ENCODE results near the gene SASH1. TPM values are rescaled to one million over a fixed set of nuclear protein-coding genes. Genes with fewer than 3 reads are reported as not detected.

Gene SASH1
- total RNA-seq, 1 experiment from 2014 or later, result 33.8 TPM

GRCh38 chr6:148436466-148436865 is 93.8 kb downstream of the SASH1 start:
- DNase-seq, result no peak
- no peak overlapping the region for H3K4me3 ChIP-seq
- no peaks in the 10 kb centered on the region for H3K36me3 ChIP-seq
- H3K27me3 ChIP-seq, result no peaks in the 10 kb centered on the region
- no peak overlapping the region for H3K27ac ChIP-seq
- no peaks in the 10 kb centered on the region for H3K9me3 ChIP-seq (replicated peaks)
- H3K4me1 ChIP-seq, result peaks cover 3% of the 10 kb centered on the region

- no peak overlapping the region for H3K4me3 ChIP-seq
- DNase-seq, result no peak
- no peaks in the 10 kb centered on the region for H3K27me3 ChIP-seq
- H3K27ac ChIP-seq, result no peak overlapping the region
- peaks cover 16% of the 10 kb centered on the region for H3K4me1 ChIP-seq
- no peaks in the 10 kb centered on the region for H3K9me3 ChIP-seq (replicated peaks)
- no peaks in the 10 kb centered on the region for H3K36me3 ChIP-seq
Observed at GRCh38 chr6:148438632-148439031, 96.0 kb downstream of the SASH1 start.

GRCh38 chr6:148440016-148440415 is 97.4 kb downstream of the SASH1 start:
- DNase-seq, result peak; percentile 31 to 64
- H3K4me1 ChIP-seq, result peaks cover 18% of the 10 kb centered on the region
- peak overlapping the region; percentile 75; the same call in 1 of the 2 replicates for H3K27ac ChIP-seq
- H3K36me3 ChIP-seq, result no peaks in the 10 kb centered on the region
- H3K4me3 ChIP-seq, result peak overlapping the region; percentile 47
- H3K9me3 ChIP-seq (replicated peaks), result no peaks in the 10 kb centered on the region
- H3K27me3 ChIP-seq, result no peaks in the 10 kb centered on the region

GRCh38 chr6:148440877-148441453 is 98.3 kb downstream of the SASH1 start:
- peak overlapping the region; percentile 75 for H3K27ac ChIP-seq
- H3K4me1 ChIP-seq, result peaks cover 26% of the 10 kb centered on the region
- no peaks in the 10 kb centered on the region for H3K9me3 ChIP-seq (replicated peaks)
- no peaks in the 10 kb centered on the region for H3K36me3 ChIP-seq
- peak; percentile 85 to 87 for DNase-seq
- H3K4me3 ChIP-seq, result peak overlapping the region; percentile 47
- H3K27me3 ChIP-seq, result no peaks in the 10 kb centered on the region

- no peak for DNase-seq
- H3K27ac ChIP-seq, result peak overlapping the region; percentile 75
- peak overlapping the region; percentile 47 for H3K4me3 ChIP-seq
- no peaks in the 10 kb centered on the region for H3K27me3 ChIP-seq
- H3K4me1 ChIP-seq, result peaks cover 30% of the 10 kb centered on the region
- H3K9me3 ChIP-seq (replicated peaks), result no peaks in the 10 kb centered on the region
- H3K36me3 ChIP-seq, result no peaks in the 10 kb centered on the region
Observed at GRCh38 chr6:148441454-148441911, 98.8 kb downstream of the SASH1 start.

- Histone ChIP-seq H3K4me3 (no peak overlapping the region), H3K9me3 (replicated peaks) (no peaks in the 10 kb centered on the region), H3K27ac (no peak overlapping the region), H3K36me3 (no peaks in the 10 kb centered on the region), H3K4me1 (peaks cover 30% of the 10 kb centered on the region), H3K27me3 (no peaks in the 10 kb centered on the region)
- no peak for DNase-seq
Observed at GRCh38 chr6:148443798-148444560, 101.3 kb downstream of the SASH1 start.

- Histone ChIP-seq H3K27ac (peak overlapping the region; percentile 48), H3K36me3 (no peaks in the 10 kb centered on the region), H3K4me3 (no peak overlapping the region), H3K27me3 (no peaks in the 10 kb centered on the region), H3K4me1 (peaks cover 30% of the 10 kb centered on the region), H3K9me3 (replicated peaks) (no peaks in the 10 kb centered on the region)
- DNase-seq, result no peak
Observed at GRCh38 chr6:148445116-148445515, 102.5 kb downstream of the SASH1 start.

GRCh38 chr6:148445620-148446019 is 103.0 kb downstream of the SASH1 start:
- peak; percentile 64 to 68 for DNase-seq
- peak overlapping the region; percentile 48 for H3K27ac ChIP-seq
- no peaks in the 10 kb centered on the region for H3K9me3 ChIP-seq (replicated peaks)
- no peaks in the 10 kb centered on the region for H3K36me3 ChIP-seq
- H3K27me3 ChIP-seq, result no peaks in the 10 kb centered on the region
- peaks cover 30% of the 10 kb centered on the region for H3K4me1 ChIP-seq
- no peak overlapping the region for H3K4me3 ChIP-seq

GRCh38 chr6:148446681-148447080 is 104.0 kb downstream of the SASH1 start:
- H3K27me3 ChIP-seq, result no peaks in the 10 kb centered on the region
- H3K9me3 ChIP-seq (replicated peaks), result no peaks in the 10 kb centered on the region
- no peak for DNase-seq
- no peak overlapping the region for H3K4me3 ChIP-seq
- peaks cover 27% of the 10 kb centered on the region for H3K4me1 ChIP-seq
- H3K27ac ChIP-seq, result no peak overlapping the region
- H3K36me3 ChIP-seq, result no peaks in the 10 kb centered on the region

- Histone ChIP-seq H3K4me3 (no peak overlapping the region), H3K4me1 (peaks cover 27% of the 10 kb centered on the region), H3K27me3 (no peaks in the 10 kb centered on the region), H3K27ac (no peak overlapping the region), H3K36me3 (no peaks in the 10 kb centered on the region), H3K9me3 (replicated peaks) (no peaks in the 10 kb centered on the region)
- DNase-seq, result no peak
Observed at GRCh38 chr6:148447521-148448230, 105.0 kb downstream of the SASH1 start.

- no peaks in the 10 kb centered on the region for H3K27me3 ChIP-seq
- no peaks in the 10 kb centered on the region for H3K36me3 ChIP-seq
- no peak overlapping the region for H3K4me3 ChIP-seq
- DNase-seq, result no peak
- H3K4me1 ChIP-seq, result peaks cover 31% of the 10 kb centered on the region
- no peaks in the 10 kb centered on the region for H3K9me3 ChIP-seq (replicated peaks)
- no peak overlapping the region for H3K27ac ChIP-seq
Observed at GRCh38 chr6:148448369-148449012, 105.9 kb downstream of the SASH1 start.

GRCh38 chr6:148450866-148451265 is 108.2 kb downstream of the SASH1 start:
- Histone ChIP-seq H3K36me3 (no peaks in the 10 kb centered on the region), H3K9me3 (replicated peaks) (no peaks in the 10 kb centered on the region), H3K27me3 (no peaks in the 10 kb centered on the region), H3K4me1 (peaks cover 23% of the 10 kb centered on the region), H3K4me3 (no peak overlapping the region), H3K27ac (no peak overlapping the region)
- no peak for DNase-seq

- Histone ChIP-seq H3K4me1 (peaks cover 19% of the 10 kb centered on the region), H3K36me3 (no peaks in the 10 kb centered on the region), H3K27me3 (no peaks in the 10 kb centered on the region), H3K27ac (no peak overlapping the region), H3K4me3 (no peak overlapping the region), H3K9me3 (replicated peaks) (no peaks in the 10 kb centered on the region)
- DNase-seq, result no peak
Observed at GRCh38 chr6:148451690-148452089, 109.1 kb downstream of the SASH1 start.

GRCh38 chr6:148452876-148453275 is 110.2 kb downstream of the SASH1 start:
- Histone ChIP-seq H3K27ac (peak overlapping the region; percentile 22; the same call in 1 of the 2 replicates), H3K9me3 (replicated peaks) (no peaks in the 10 kb centered on the region), H3K36me3 (no peaks in the 10 kb centered on the region), H3K4me1 (peaks cover 19% of the 10 kb centered on the region), H3K27me3 (no peaks in the 10 kb centered on the region), H3K4me3 (no peak overlapping the region)
- peak; percentile 88 to 90 for DNase-seq

GRCh38 chr6:148453906-148454305 is 111.3 kb downstream of the SASH1 start:
- no peaks in the 10 kb centered on the region for H3K36me3 ChIP-seq
- H3K27ac ChIP-seq, result no peak overlapping the region
- H3K27me3 ChIP-seq, result no peaks in the 10 kb centered on the region
- no peak for DNase-seq
- peaks cover 19% of the 10 kb centered on the region for H3K4me1 ChIP-seq
- H3K9me3 ChIP-seq (replicated peaks), result no peaks in the 10 kb centered on the region
- H3K4me3 ChIP-seq, result no peak overlapping the region
